ENCODE results near the gene GRIN3B.

DNA sequence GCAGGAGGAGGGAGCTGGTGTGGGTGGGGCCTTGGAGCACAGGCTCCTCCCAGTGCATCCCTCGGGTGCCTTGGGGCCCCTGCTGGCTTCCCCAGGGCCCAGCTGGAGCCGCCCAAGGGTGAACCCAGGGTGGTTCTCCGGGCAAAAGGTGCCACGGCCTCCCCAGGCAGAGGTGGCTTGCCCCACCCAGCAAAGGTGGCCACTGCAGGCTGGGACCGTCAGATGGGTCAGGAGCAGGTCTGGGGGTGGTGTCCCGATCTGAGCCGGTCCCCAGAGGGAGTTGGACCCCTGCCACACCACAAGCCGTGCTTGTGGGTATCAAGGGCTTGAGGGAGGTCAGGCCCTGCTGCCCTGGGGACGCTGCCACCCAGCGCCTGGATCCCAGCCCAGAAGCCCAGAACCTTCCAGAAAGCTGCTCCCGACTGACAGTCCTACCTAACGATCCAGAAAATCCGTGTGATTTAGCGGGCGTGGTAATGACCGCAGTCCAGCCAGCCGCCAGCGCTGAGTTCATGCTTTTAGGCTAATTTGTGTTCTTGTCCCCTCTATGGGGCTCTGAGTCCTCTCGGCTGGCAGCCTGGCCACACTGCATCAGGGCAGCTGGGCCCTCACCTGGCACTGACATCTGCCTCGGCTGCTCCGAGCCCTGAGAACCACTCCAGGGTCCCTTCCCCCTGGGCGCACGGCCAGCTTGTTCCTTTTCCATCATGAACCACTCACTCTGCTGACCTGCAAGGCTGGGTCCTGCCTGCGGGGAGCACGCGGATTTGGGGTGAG lies 5.0 kb upstream of the GRIN3B start:
- no peak; the same call in 1 of the 2 replicates for TF ChIP-seq POLR2AphosphoS5 (IDR thresholded peaks at IDR 0.05; ENCODE audit: low read depth, low read length)
- TF ChIP-seq POLR2A (IDR thresholded peaks at IDR 0.05; ENCODE audit: low read depth, low read length), result no peak
- TF ChIP-seq TAF1 (IDR thresholded peaks at IDR 0.05; ENCODE audit: low read depth, low read length), result no peak

All from GM12891 (cell line).